Measurements from ENCODE around the gene NKG7. TPM values are rescaled to one million over a fixed set of nuclear protein-coding genes. Genes with fewer than 3 reads are reported as not detected.
A peak's percentile ranks its signal among the peaks of the same experiment; 100 is the strongest.

The NKG7 gene
- total RNA-seq, 4 donors from 2014 or later, result 0.73 to 1.2 TPM; not detected in 2

- intact Hi-C loops (cut with DNase I; ENCODE audit: low total_unique reads), result no loop called here
- ATAC-seq (no peak), DNase-seq (no peak)
- no peak overlapping the region for H3K27ac ChIP-seq
- in situ Hi-C loops (cut with MboI; ENCODE audit: low sequenced_read_pairs in 4 of 4), result no loop called here
- no peak overlapping the region for H3K4me3 ChIP-seq
- TF ChIP-seq POLR2A (IDR thresholded peaks at IDR 0.05) (no peak), CTCF (IDR thresholded peaks at IDR 0.05 in 4 of 5, conservative IDR thresholded peaks at IDR 0.05 in 1 of 5) (no peak)
- no peaks in the 10 kb centered on the region for H3K4me1 ChIP-seq
- no peaks in the 10 kb centered on the region for H3K27me3 ChIP-seq
- peaks cover 0 to 15% of the 10 kb centered on the region in 2 donors for H3K36me3 ChIP-seq
- H3K9me3 ChIP-seq, result no peaks in the 10 kb centered on the region
Measured at GRCh38 chr19:51354742-51355148, 17.7 kb downstream of the NKG7 start.

GRCh38 chr19:51354103-51354741, 18.2 kb downstream of the NKG7 start:
- ATAC-seq, result no peak
- no peak overlapping the region for H3K27ac ChIP-seq
- no peaks in the 10 kb centered on the region for H3K27me3 ChIP-seq
- no peak for DNase-seq
- no peak overlapping the region for H3K4me3 ChIP-seq
- in situ Hi-C loops (cut with MboI; ENCODE audit: low sequenced_read_pairs in 4 of 4) (no loop called here), intact Hi-C loops (cut with DNase I; ENCODE audit: low total_unique reads) (no loop called here)
- H3K4me1 ChIP-seq, result no peaks in the 10 kb centered on the region
- H3K9me3 ChIP-seq, result no peaks in the 10 kb centered on the region
- H3K36me3 ChIP-seq, result peaks cover 0 to 15% of the 10 kb centered on the region in 2 donors
- TF ChIP-seq POLR2A (IDR thresholded peaks at IDR 0.05) (no peak), CTCF (IDR thresholded peaks at IDR 0.05 in 4 of 5, conservative IDR thresholded peaks at IDR 0.05 in 1 of 5) (no peak)

GRCh38 chr19:51352783-51353360, 19.6 kb downstream of the NKG7 start:
- Histone ChIP-seq H3K4me3 (no peak overlapping the region), H3K4me1 (no peaks in the 10 kb centered on the region), H3K27ac (no peak overlapping the region), H3K36me3 (peaks cover 0 to 20% of the 10 kb centered on the region in 2 donors), H3K27me3 (no peaks in the 10 kb centered on the region), H3K9me3 (no peaks in the 10 kb centered on the region)
- ATAC-seq, result no peak
- no peak for DNase-seq
- intact Hi-C loops (cut with DNase I; ENCODE audit: low total_unique reads), result no loop called here
- TF ChIP-seq CTCF (IDR thresholded peaks at IDR 0.05 in 4 of 5, conservative IDR thresholded peaks at IDR 0.05 in 1 of 5) (no peak), POLR2A (IDR thresholded peaks at IDR 0.05) (no peak)
- in situ Hi-C loops (cut with MboI; ENCODE audit: low sequenced_read_pairs in 4 of 4), result no loop called here

DNA sequence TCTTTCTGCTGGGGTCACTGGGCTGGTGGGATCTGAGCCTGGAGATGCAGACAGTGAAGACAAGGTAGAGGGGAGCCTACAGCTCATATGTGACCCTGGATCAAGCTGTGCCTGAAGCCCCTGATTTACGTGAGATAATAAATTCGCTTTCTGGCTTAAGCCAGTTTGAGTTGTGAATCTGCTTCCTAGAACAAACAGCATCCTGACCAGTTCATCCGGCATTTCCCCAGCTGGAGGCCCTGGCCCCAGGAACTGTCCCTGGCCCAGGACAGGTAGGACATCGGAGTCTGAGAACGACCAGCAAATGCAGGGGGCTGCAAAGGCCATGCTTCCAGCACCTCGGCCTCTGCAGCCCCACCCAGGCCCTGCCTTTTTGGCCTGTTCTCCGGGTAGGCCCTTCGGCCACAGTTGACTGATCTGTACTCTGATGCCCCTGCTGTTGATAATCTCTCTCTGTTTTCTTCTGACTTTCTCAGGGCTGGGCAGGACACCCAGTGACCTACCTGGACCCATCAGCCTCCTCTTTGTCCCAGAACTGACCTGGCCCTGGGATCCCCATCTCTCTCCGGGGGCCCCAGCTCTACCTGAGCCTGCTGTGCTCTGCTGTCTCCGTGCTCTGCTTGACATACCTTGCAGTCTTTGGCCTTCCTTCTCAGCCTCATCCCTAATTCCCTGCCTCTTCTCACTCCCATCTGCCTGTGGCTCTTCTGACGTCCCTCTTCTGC, 21.0 kb downstream of the NKG7 start:
- Histone ChIP-seq H3K9me3 (no peaks in the 10 kb centered on the region), H3K27ac (peak overlapping the region; percentile 27 to 72 (median 62)), H3K36me3 (peaks cover 0 to 35% of the 10 kb centered on the region in 2 donors), H3K27me3 (no peaks in the 10 kb centered on the region), H3K4me1 (no peaks in the 10 kb centered on the region), H3K4me3 (no peak overlapping the region)
- TF ChIP-seq POLR2A (IDR thresholded peaks at IDR 0.05), result no peak
- TF ChIP-seq CTCF (IDR thresholded peaks at IDR 0.05 in 4 of 5, conservative IDR thresholded peaks at IDR 0.05 in 1 of 5), result no peak
- in situ Hi-C loops (cut with MboI; ENCODE audit: low sequenced_read_pairs in 4 of 4) (no loop called here), intact Hi-C loops (cut with DNase I; ENCODE audit: low total_unique reads) (no loop called here)
- DNase-seq (no peak), ATAC-seq (no peak)
